ENCODE data around the gene PLCB3. TPM values are rescaled to one million over a fixed set of nuclear protein-coding genes. Genes with fewer than 3 reads are reported as not detected.

PLCB3 gene
- total RNA-seq, 1 donor from 2014 or later, result 17.4 TPM

Small RNA genes within 50 kb of the gene (small RNA-seq; reads per million reads assigned to genes)
- not detected for gene RF00019 (ENCODE audit: low replicate concordance)

Other genes starting within 250 kb of the PLCB3 start
- 1.6 TPM for gene FLRT1, start 215.6 kb upstream of the PLCB3 start, total RNA-seq
- gene MACROD1, start 85.4 kb upstream of the PLCB3 start, total RNA-seq, result 23.1 TPM
- gene STIP1, start 65.4 kb upstream of the PLCB3 start, total RNA-seq, result 67.6 TPM
- 7.2 TPM for gene FERMT3, start 44.8 kb upstream of the PLCB3 start, total RNA-seq
- gene TRPT1, start 25.3 kb upstream of the PLCB3 start, total RNA-seq, result 13.7 TPM
- 13.7 TPM for gene NUDT22, start 25.3 kb upstream of the PLCB3 start, total RNA-seq
- gene DNAJC4, start 21.0 kb upstream of the PLCB3 start, total RNA-seq, result 15.2 TPM
- gene VEGFB, start 16.9 kb upstream of the PLCB3 start, total RNA-seq, result 31.9 TPM
- 39.4 TPM for gene FKBP2, start 10.4 kb upstream of the PLCB3 start, total RNA-seq
- gene PPP1R14B, start 4.6 kb upstream of the PLCB3 start, total RNA-seq, result 43.1 TPM
- 27.5 TPM for gene BAD, start 33.1 kb downstream of the PLCB3 start, total RNA-seq
- 4.7 TPM for gene GPR137, start 34.3 kb downstream of the PLCB3 start, total RNA-seq
- not detected for gene KCNK4, start 39.8 kb downstream of the PLCB3 start, total RNA-seq
- 0.39 TPM for gene CATSPERZ, start 48.8 kb downstream of the PLCB3 start, total RNA-seq
- 12.0 TPM for gene ESRRA, start 54.0 kb downstream of the PLCB3 start, total RNA-seq
- 108 TPM for gene TRMT112, start 66.0 kb downstream of the PLCB3 start, total RNA-seq
- gene PRDX5, start 66.6 kb downstream of the PLCB3 start, total RNA-seq, result 81.9 TPM
- 5.9 TPM for gene CCDC88B, start 88.7 kb downstream of the PLCB3 start, total RNA-seq
- 9.7 TPM for gene RPS6KA4, start 107.6 kb downstream of the PLCB3 start, total RNA-seq

Measured in skin of body (tissue), 2 donors.